HEK293 (cell line): ENCODE measurements around the gene PHLDA1.

Experiments used
- CTCF ChIA-PET: fragments of 350-600 bp; formaldehyde crosslinking; extraction: SDS; loops from one replicate; lab custom pipeline; 2021; ENCODE audit warnings: antibody characterized with exemption; lab: Yijun Ruan, JAX
- POLR2A ChIA-PET: fragments of 300-600 bp; formaldehyde crosslinking; extraction: SDS; loops from one replicate; lab custom pipeline; 2020; ENCODE audit warnings: antibody characterized with exemption, inconsistent platforms; lab: Yijun Ruan, JAX
- H3K27ac ChIP-seq: fragments of 200-500 bp; sonication (Bioruptor generic); 2 replicates; pipeline ENCODE4 v1.5.1; 2014; ENCODE audit warnings: low read depth, low read length, control low read depth, inconsistent platforms; ENCODE audit errors: extremely low read depth
- H3K36me3 ChIP-seq, 2 experiments: fragments of 200-500 bp in 1 of 2; sonication (Bioruptor generic) in 1 of 2; 1 replicate in 1 of 2; 2 replicates in 1 of 2; pipeline ENCODE4 v1.5.1; 2014 to 2017; ENCODE audit warnings: inconsistent platforms in 2 of 2, low read length in 2 of 2; ENCODE audit not compliant: control insufficient read depth in 2 of 2, insufficient read depth in 1 of 2
- H3K4me1 ChIP-seq: fragments of 200-500 bp; sonication (Bioruptor generic); 2 replicates; pipeline ENCODE4 v1.5.1; 2014; ENCODE audit warnings: mild to moderate bottlenecking, low read length, inconsistent platforms; ENCODE audit not compliant: control insufficient read depth, insufficient read depth
- H3K4me3 ChIP-seq: 2 replicates; pipeline ENCODE4 v1.5.1; 2011; ENCODE audit warnings: low read depth, mild to moderate bottlenecking, control low read depth, low read length, moderate library complexity
- H3K9me3 ChIP-seq: fragments of 200-500 bp; sonication (Bioruptor generic); 2 replicates; pipeline ENCODE4 v1.5.1; 2014; ENCODE audit warnings: low read depth, low read length, inconsistent platforms; ENCODE audit not compliant: control insufficient read depth, insufficient read depth
- KLF16 ChIP-seq: fragments of 450-650 bp; formaldehyde crosslinking; IDR thresholded peaks from 2 replicates; pipeline ENCODE4 v1.5.1; 2017; ENCODE audit warnings: missing biosample characterization, missing genetic modification characterization
- MEIS1 ChIP-seq: sonication (generic); formaldehyde crosslinking; IDR thresholded peaks from 2 replicates; pipeline ENCODE4 v1.8.1; 2022; ENCODE audit warnings: missing genetic modification reagents, mild to moderate bottlenecking, borderline replicate concordance
- TRIM28 ChIP-seq: IDR thresholded peaks from 2 replicates; pipeline ENCODE4 v1.6.1; 2011; ENCODE audit warnings: low read length, control low read depth, borderline replicate concordance
- ZNF121 ChIP-seq: fragments of 450-650 bp; formaldehyde crosslinking; IDR thresholded peaks from 2 replicates; pipeline ENCODE4 v1.5.1; 2016; ENCODE audit warnings: missing biosample characterization, missing genetic modification characterization
- ZNF146 ChIP-seq: fragments of 450-650 bp; formaldehyde crosslinking; IDR thresholded peaks from 2 replicates; pipeline ENCODE4 v1.5.1; 2016; ENCODE audit warnings: missing biosample characterization, missing genetic modification characterization
- ZNF16 ChIP-seq: fragments of 450-650 bp; formaldehyde crosslinking; IDR thresholded peaks from 2 replicates; pipeline ENCODE4 v1.5.1; 2016; ENCODE audit warnings: low read depth, missing biosample characterization, missing genetic modification characterization
- ZNF169 ChIP-seq: fragments of 450-650 bp; formaldehyde crosslinking; IDR thresholded peaks from 2 replicates; pipeline ENCODE4 v1.5.1; 2016; ENCODE audit warnings: missing biosample characterization, missing genetic modification characterization
- ZNF350 ChIP-seq: fragments of 450-650 bp; formaldehyde crosslinking; IDR thresholded peaks from 2 replicates; pipeline ENCODE4 v1.5.0; 2017; ENCODE audit warnings: missing biosample characterization, mild to moderate bottlenecking, missing genetic modification characterization
- ZNF561 ChIP-seq: fragments of 450-650 bp; IDR thresholded peaks from 2 replicates; pipeline ENCODE4 v1.5.1; 2018; ENCODE audit warnings: missing biosample characterization, missing genetic modification characterization, borderline replicate concordance
- ZNF629 ChIP-seq: fragments of 450-650 bp; formaldehyde crosslinking; IDR thresholded peaks from 2 replicates; pipeline ENCODE4 v1.5.1; 2017; ENCODE audit warnings: missing biosample characterization, missing genetic modification characterization
- ZNF654 ChIP-seq: fragments of 450-650 bp; formaldehyde crosslinking; IDR thresholded peaks from 2 replicates; pipeline ENCODE4 v1.5.1; 2016; ENCODE audit warnings: low read depth, missing biosample characterization, missing genetic modification characterization
- ZNF660 ChIP-seq: fragments of 450-650 bp; IDR thresholded peaks from 2 replicates; pipeline ENCODE4 v1.5.1; 2018; ENCODE audit warnings: missing biosample characterization, mild to moderate bottlenecking, missing genetic modification characterization
- ZNF670 ChIP-seq: fragments of 450-650 bp; formaldehyde crosslinking; IDR thresholded peaks from 2 replicates; pipeline ENCODE4 v1.5.1; 2016; ENCODE audit warnings: missing biosample characterization, missing genetic modification characterization, low read depth
- ZNF768 ChIP-seq: fragments of 450-650 bp; formaldehyde crosslinking; IDR thresholded peaks from 2 replicates; pipeline ENCODE4 v1.5.1; 2018; ENCODE audit warnings: missing biosample characterization, mild to moderate bottlenecking, missing genetic modification characterization
- ZNF843 ChIP-seq: fragments of 450-650 bp; formaldehyde crosslinking; IDR thresholded peaks from 2 replicates; pipeline ENCODE4 v1.5.1; 2016; ENCODE audit warnings: missing biosample characterization, missing genetic modification characterization
- ZSCAN30 ChIP-seq: fragments of 450-650 bp; IDR thresholded peaks from 2 replicates; pipeline ENCODE4 v1.5.1; 2018; ENCODE audit warnings: missing biosample characterization, mild to moderate bottlenecking, missing genetic modification characterization, moderate library complexity
- ZXDB ChIP-seq: fragments of 450-650 bp; formaldehyde crosslinking; IDR thresholded peaks from 2 replicates; pipeline ENCODE4 v1.5.1; 2016; ENCODE audit warnings: missing biosample characterization, missing genetic modification characterization
- TF ChIP-seq, protein P1 (sequence below): fragments of 450-650 bp; IDR thresholded peaks from 2 replicates; pipeline ENCODE4 v1.5.1; 2018; ENCODE audit warnings: missing biosample characterization, missing genetic modification characterization
- TF ChIP-seq, protein P2 (sequence below): sonication (generic); formaldehyde crosslinking; IDR thresholded peaks from 2 replicates; pipeline ENCODE4 v1.8.1; 2022; ENCODE audit warnings: mild to moderate bottlenecking, moderate library complexity, missing genetic modification reagents
- TF ChIP-seq, protein P3 (sequence below): fragments of 450-650 bp; formaldehyde crosslinking; IDR thresholded peaks from 2 replicates; pipeline ENCODE4 v1.5.1; 2016; ENCODE audit warnings: missing biosample characterization, missing genetic modification characterization

PHLDA1 gene

DNA sequence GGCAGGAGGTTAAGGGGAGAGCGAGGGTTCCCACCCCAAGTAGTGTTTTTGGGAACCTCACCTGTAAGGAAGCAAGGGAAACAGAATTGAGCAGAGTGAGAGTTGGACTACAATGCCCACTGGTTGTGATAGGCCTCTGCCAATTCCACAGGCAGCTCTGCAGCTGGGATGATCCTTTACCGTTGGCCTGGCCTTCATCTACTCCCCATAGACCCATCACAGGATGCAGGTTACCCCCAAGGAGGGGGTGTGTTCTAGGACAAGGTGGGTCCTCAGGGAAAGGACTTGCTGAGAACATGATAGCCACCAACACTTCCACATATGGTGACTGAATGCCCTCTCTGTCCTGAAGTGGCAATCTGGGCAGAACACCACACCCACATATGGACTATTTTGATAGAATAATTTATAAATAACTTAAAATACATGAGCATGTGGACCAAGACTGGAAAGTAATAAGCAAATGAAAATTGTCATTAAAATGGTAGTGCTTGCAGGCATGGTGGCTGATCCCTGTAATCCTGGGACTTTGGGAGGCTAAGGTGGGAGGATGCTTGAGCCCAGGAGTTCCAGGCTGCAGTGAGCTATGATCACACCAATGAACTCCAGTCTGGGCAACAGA, 8.4 kb downstream of the PHLDA1 start (continued):
- TF ChIP-seq ZNF350 (tag by site-specific recombination) (no peak), ZNF121 (tag by site-specific recombination) (no peak), ZXDB (tag by site-specific recombination) (no peak)

DNA sequence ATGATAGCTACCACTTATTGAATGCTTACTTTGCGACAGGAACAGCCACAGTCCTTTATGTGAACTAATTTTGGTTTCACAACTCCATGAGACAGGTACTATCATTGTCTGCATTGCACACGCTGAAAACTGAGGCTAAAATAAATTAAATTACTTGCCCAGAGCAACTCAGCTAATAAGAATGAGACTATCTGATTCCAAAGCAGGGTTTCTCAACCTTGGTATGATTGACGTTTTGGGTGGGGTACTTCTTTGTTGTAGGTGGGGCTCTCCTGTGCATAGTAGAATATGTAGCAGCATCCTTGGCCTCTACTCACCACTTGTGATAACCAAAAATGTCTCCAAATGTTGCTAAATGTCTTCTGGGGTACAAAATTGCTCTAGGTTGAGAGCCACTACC, 9.1 kb downstream of the PHLDA1 start:
- Histone ChIP-seq H3K4me1 (no peaks in the 10 kb centered on the region; the same call in 1 of the 2 replicates), H3K9me3 (no peaks in the 10 kb centered on the region)
- TF ChIP-seq ZNF146 (tag by site-specific recombination) (no peak), MEIS1 (no peak), ZNF16 (tag by site-specific recombination) (no peak), ZSCAN30 (no peak), TRIM28 (no peak), ZNF169 (tag by site-specific recombination) (no peak), ZNF561 (tag by site-specific recombination) (no peak), ZNF670 (no peak), KLF16 (no peak), ZNF768 (no peak), ZNF660 (tag by site-specific recombination) (no peak), ZNF654 (tag by site-specific recombination) (no peak)
- TF ChIP-seq, protein P1, sequence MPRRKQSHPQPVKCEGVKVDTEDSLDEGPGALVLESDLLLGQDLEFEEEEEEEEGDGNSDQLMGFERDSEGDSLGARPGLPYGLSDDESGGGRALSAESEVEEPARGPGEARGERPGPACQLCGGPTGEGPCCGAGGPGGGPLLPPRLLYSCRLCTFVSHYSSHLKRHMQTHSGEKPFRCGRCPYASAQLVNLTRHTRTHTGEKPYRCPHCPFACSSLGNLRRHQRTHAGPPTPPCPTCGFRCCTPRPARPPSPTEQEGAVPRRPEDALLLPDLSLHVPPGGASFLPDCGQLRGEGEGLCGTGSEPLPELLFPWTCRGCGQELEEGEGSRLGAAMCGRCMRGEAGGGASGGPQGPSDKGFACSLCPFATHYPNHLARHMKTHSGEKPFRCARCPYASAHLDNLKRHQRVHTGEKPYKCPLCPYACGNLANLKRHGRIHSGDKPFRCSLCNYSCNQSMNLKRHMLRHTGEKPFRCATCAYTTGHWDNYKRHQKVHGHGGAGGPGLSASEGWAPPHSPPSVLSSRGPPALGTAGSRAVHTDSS (tag by site-specific recombination): no peak
- TF ChIP-seq, protein P2, sequence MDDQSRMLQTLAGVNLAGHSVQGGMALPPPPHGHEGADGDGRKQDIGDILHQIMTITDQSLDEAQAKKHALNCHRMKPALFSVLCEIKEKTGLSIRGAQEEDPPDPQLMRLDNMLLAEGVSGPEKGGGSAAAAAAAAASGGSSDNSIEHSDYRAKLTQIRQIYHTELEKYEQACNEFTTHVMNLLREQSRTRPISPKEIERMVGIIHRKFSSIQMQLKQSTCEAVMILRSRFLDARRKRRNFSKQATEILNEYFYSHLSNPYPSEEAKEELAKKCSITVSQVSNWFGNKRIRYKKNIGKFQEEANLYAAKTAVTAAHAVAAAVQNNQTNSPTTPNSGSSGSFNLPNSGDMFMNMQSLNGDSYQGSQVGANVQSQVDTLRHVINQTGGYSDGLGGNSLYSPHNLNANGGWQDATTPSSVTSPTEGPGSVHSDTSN: no peak
- TF ChIP-seq, protein P3, sequence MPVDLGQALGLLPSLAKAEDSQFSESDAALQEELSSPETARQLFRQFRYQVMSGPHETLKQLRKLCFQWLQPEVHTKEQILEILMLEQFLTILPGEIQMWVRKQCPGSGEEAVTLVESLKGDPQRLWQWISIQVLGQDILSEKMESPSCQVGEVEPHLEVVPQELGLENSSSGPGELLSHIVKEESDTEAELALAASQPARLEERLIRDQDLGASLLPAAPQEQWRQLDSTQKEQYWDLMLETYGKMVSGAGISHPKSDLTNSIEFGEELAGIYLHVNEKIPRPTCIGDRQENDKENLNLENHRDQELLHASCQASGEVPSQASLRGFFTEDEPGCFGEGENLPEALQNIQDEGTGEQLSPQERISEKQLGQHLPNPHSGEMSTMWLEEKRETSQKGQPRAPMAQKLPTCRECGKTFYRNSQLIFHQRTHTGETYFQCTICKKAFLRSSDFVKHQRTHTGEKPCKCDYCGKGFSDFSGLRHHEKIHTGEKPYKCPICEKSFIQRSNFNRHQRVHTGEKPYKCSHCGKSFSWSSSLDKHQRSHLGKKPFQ (tag by site-specific recombination): no peak
- TF ChIP-seq, all 188 proteins: peak for 0
- no peak overlapping the region for H3K4me3 ChIP-seq
- ChIA-PET POLR2A (interaction anchor here (1.8 kb wide), 1 partner anchor 9 kb away, joined by 6 read pairs; the partner anchor contains the start of gene PHLDA1), CTCF (no interaction called here)
- H3K36me3 ChIP-seq: no peaks in the 10 kb centered on the region
- H3K27ac ChIP-seq: no peak overlapping the region

DNA sequence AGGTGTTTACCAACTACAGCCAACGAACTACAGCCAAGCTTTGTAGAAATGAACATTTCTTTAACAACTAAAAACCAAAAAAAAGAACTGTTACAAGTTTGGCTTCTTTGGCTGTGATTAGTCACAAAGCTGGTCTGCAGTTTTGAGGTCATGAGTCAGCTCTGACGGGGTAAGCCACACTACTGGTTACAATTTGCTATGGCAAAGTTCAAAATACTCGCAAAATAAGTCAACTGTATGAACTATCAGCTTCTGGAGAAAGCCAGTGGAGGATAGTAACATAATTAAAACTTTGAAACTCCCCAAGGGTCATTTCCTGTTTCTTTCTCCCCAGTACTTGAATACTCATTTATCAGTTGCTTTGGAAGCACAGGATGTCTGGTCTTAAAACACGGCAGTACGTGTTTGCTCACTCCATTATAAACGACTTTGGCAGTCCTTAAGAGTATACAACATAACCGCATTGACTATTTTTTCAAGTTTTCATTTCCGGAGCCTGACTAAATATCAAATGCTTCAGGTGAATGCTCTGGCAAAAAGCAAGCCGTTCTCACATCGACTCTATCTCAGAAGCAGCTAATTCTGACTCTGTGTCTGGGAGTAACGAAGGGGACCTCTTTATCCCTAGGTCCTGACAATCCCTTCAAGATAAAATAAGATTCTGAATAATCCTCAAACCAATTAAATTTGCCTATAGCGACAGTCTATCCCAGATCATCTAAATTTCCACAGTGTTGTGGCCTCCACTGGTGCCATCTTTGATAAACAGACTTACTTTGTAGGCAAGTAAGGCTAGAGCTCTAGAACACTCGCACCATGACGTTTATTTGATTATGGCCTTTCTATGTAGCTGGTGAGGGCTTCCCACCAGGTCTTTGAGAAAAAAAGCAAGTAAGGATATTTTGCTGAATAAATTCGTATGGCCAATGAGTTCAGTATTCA, 10.6 kb downstream of the PHLDA1 start:
- TF ChIP-seq ZNF843 (no peak), ZNF629 (tag by site-specific recombination) (0 out of 2 replicates have a peak, but pooled peaks have one; percentile 22)
- TF ChIP-seq, all 188 proteins: peak for 1
- no peaks in the 10 kb centered on the region for H3K36me3 ChIP-seq
- ChIA-PET POLR2A (interaction anchor here (0.6 to 1.8 kb wide), 2 partner anchors 10 to 15 kb away, joined by 3 to 6 read pairs; partner anchors contain the start of gene PHLDA1), CTCF (interaction anchor here (1.2 kb wide), 1 partner anchor 9 kb away, joined by 4 read pairs; no protein-coding TSS in a partner anchor)
- H3K4me1 ChIP-seq: no peaks in the 10 kb centered on the region; the same call in 1 of the 2 replicates
- H3K4me3 ChIP-seq: no peak overlapping the region
- no peak overlapping the region for H3K27ac ChIP-seq
- no peaks in the 10 kb centered on the region for H3K9me3 ChIP-seq
